Measurements from ENCODE around the gene CTNS.

The CTNS gene

GRCh38 chr17:3690094-3690715 lies 53.6 kb downstream of the CTNS start:
- no peak for TF ChIP-seq CEBPB (IDR thresholded peaks at IDR 0.05)
- no peak for TF ChIP-seq ZBTB7A (IDR thresholded peaks at IDR 0.05; ENCODE audit: low read depth)
- TF ChIP-seq RAD21 (IDR thresholded peaks at IDR 0.05; ENCODE audit: low read depth): no peak
- no peak for TF ChIP-seq EGR1 (IDR thresholded peaks at IDR 0.05)
- no peak for TF ChIP-seq TEAD4 (IDR thresholded peaks at IDR 0.05)
- TF ChIP-seq YY1 (IDR thresholded peaks at IDR 0.05; ENCODE audit: low read depth): no peak
- no peak for TF ChIP-seq CREB1 (IDR thresholded peaks at IDR 0.05; ENCODE audit: low read depth)
- TF ChIP-seq USF1 (IDR thresholded peaks at IDR 0.05): no peak
- no peak for TF ChIP-seq EP300 (IDR thresholded peaks at IDR 0.05; ENCODE audit: borderline replicate concordance)
- TF ChIP-seq REST (IDR thresholded peaks at IDR 0.05; ENCODE audit: low read depth): no peak
- TF ChIP-seq TCF12 (IDR thresholded peaks at IDR 0.05; ENCODE audit: low read depth): no peak
- TF ChIP-seq TAF1 (IDR thresholded peaks at IDR 0.05; ENCODE audit: low read depth): no peak
- TF ChIP-seq MAX (IDR thresholded peaks at IDR 0.05): no peak
- TF ChIP-seq FOXM1 (IDR thresholded peaks at IDR 0.05; ENCODE audit: borderline replicate concordance, low read depth): no peak
- no peak for TF ChIP-seq NFIC (IDR thresholded peaks at IDR 0.05)

GRCh38 chr17:3691617-3692067 lies 55.1 kb downstream of the CTNS start:
- no peak for TF ChIP-seq TCF12 (IDR thresholded peaks at IDR 0.05; ENCODE audit: low read depth)
- no peak for TF ChIP-seq USF1 (IDR thresholded peaks at IDR 0.05)
- TF ChIP-seq FOXM1 (IDR thresholded peaks at IDR 0.05; ENCODE audit: borderline replicate concordance, low read depth): no peak
- no peak for TF ChIP-seq EGR1 (IDR thresholded peaks at IDR 0.05)
- TF ChIP-seq CEBPB (IDR thresholded peaks at IDR 0.05): no peak
- no peak for TF ChIP-seq CREB1 (IDR thresholded peaks at IDR 0.05; ENCODE audit: low read depth)
- no peak for TF ChIP-seq TAF1 (IDR thresholded peaks at IDR 0.05; ENCODE audit: low read depth)
- no peak for TF ChIP-seq ZBTB7A (IDR thresholded peaks at IDR 0.05; ENCODE audit: low read depth)
- TF ChIP-seq NFIC (IDR thresholded peaks at IDR 0.05): no peak

GRCh38 chr17:3692346-3692745 lies 55.8 kb downstream of the CTNS start:
- TF ChIP-seq EP300 (IDR thresholded peaks at IDR 0.05; ENCODE audit: borderline replicate concordance): no peak
- TF ChIP-seq RAD21 (IDR thresholded peaks at IDR 0.05; ENCODE audit: low read depth): peak; percentile 16; the same call in 1 of the 2 replicates
- TF ChIP-seq TCF12 (IDR thresholded peaks at IDR 0.05; ENCODE audit: low read depth): no peak

- TF ChIP-seq EGR1 (IDR thresholded peaks at IDR 0.05) (no peak), EP300 (IDR thresholded peaks at IDR 0.05; ENCODE audit: borderline replicate concordance) (no peak), ZBTB7A (IDR thresholded peaks at IDR 0.05; ENCODE audit: low read depth) (no peak), REST (IDR thresholded peaks at IDR 0.05; ENCODE audit: low read depth) (no peak), CEBPB (IDR thresholded peaks at IDR 0.05) (no peak), RAD21 (IDR thresholded peaks at IDR 0.05; ENCODE audit: low read depth) (no peak), TAF1 (IDR thresholded peaks at IDR 0.05; ENCODE audit: low read depth) (no peak), CREB1 (IDR thresholded peaks at IDR 0.05; ENCODE audit: low read depth) (no peak), YY1 (IDR thresholded peaks at IDR 0.05; ENCODE audit: low read depth) (no peak), MAX (IDR thresholded peaks at IDR 0.05) (no peak), TEAD4 (IDR thresholded peaks at IDR 0.05) (no peak), FOXM1 (IDR thresholded peaks at IDR 0.05; ENCODE audit: borderline replicate concordance, low read depth) (no peak), USF1 (IDR thresholded peaks at IDR 0.05) (no peak), TCF12 (IDR thresholded peaks at IDR 0.05; ENCODE audit: low read depth) (no peak)
Measured at GRCh38 chr17:3693141-3693540, 56.6 kb downstream of the CTNS start.

- TF ChIP-seq NFIC (IDR thresholded peaks at IDR 0.05): no peak
- TF ChIP-seq ZBTB7A (IDR thresholded peaks at IDR 0.05; ENCODE audit: low read depth): no peak
- no peak for TF ChIP-seq CREB1 (IDR thresholded peaks at IDR 0.05; ENCODE audit: low read depth)
- no peak for TF ChIP-seq EP300 (IDR thresholded peaks at IDR 0.05; ENCODE audit: borderline replicate concordance)
- no peak for TF ChIP-seq TEAD4 (IDR thresholded peaks at IDR 0.05)
- TF ChIP-seq CEBPB (IDR thresholded peaks at IDR 0.05): no peak
- no peak for TF ChIP-seq EGR1 (IDR thresholded peaks at IDR 0.05)
- TF ChIP-seq FOXM1 (IDR thresholded peaks at IDR 0.05; ENCODE audit: borderline replicate concordance, low read depth): no peak
- no peak for TF ChIP-seq TCF12 (IDR thresholded peaks at IDR 0.05; ENCODE audit: low read depth)
- TF ChIP-seq MAX (IDR thresholded peaks at IDR 0.05): no peak
- TF ChIP-seq TAF1 (IDR thresholded peaks at IDR 0.05; ENCODE audit: low read depth): no peak
- no peak for TF ChIP-seq RAD21 (IDR thresholded peaks at IDR 0.05; ENCODE audit: low read depth)
- no peak for TF ChIP-seq YY1 (IDR thresholded peaks at IDR 0.05; ENCODE audit: low read depth)
- TF ChIP-seq USF1 (IDR thresholded peaks at IDR 0.05): no peak
- TF ChIP-seq REST (IDR thresholded peaks at IDR 0.05; ENCODE audit: low read depth): no peak
Measured at GRCh38 chr17:3693829-3694231, 57.3 kb downstream of the CTNS start.
